Measurements from ENCODE around the gene TMEM151A. TPM values are rescaled to one million over a fixed set of nuclear protein-coding genes. Genes with fewer than 3 reads are reported as not detected.
A peak's percentile ranks its signal among the peaks of the same experiment; 100 is the strongest.

TMEM151A gene
- total and polyA plus RNA-seq, 7 donors: 0.27 to 0.36 (median 0.36) TPM; not detected in 4

DNA sequence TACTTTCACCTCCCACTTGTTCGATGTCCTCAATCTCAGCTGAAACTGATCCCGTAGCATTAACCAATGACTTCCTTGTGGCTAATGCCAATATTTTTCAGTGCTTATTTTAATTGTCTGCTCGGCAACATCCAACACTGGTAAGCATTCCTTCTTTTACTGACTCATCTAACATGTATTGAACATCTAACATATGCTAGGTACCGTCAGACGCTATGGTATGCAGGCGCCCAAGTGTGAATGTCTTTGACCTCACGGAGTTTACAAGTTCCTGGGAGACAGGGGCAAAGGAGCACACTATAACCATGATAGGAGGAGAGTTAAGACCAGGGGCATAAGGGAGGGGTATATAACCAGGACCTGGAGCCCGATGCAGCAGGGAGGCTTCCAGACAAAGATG is 51.5 kb downstream of the TMEM151A start:
- intact Hi-C loops (cut with DNase I): no loop called here
- Histone ChIP-seq H3K9me3 (no peaks in the 10 kb centered on the region), H3K4me1 (peaks cover 4 to 39% (median 37%) of the 10 kb centered on the region in 4 donors), H3K4me3 (no peak overlapping the region), H3K36me3 (peaks cover 10 to 47% (median 29%) of the 10 kb centered on the region in 4 donors), H3K27me3 (no peaks in the 10 kb centered on the region), H3K27ac (no peak overlapping the region)
- TF ChIP-seq, protein P1, sequence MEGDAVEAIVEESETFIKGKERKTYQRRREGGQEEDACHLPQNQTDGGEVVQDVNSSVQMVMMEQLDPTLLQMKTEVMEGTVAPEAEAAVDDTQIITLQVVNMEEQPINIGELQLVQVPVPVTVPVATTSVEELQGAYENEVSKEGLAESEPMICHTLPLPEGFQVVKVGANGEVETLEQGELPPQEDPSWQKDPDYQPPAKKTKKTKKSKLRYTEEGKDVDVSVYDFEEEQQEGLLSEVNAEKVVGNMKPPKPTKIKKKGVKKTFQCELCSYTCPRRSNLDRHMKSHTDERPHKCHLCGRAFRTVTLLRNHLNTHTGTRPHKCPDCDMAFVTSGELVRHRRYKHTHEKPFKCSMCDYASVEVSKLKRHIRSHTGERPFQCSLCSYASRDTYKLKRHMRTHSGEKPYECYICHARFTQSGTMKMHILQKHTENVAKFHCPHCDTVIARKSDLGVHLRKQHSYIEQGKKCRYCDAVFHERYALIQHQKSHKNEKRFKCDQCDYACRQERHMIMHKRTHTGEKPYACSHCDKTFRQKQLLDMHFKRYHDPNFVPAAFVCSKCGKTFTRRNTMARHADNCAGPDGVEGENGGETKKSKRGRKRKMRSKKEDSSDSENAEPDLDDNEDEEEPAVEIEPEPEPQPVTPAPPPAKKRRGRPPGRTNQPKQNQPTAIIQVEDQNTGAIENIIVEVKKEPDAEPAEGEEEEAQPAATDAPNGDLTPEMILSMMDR (IDR thresholded peaks at IDR 0.05): no peak
- no peak for TF ChIP-seq POLR2AphosphoS5 (IDR thresholded peaks at IDR 0.05)
- TF ChIP-seq EP300 (IDR thresholded peaks at IDR 0.05): no peak
- no peak for TF ChIP-seq POLR2A (IDR thresholded peaks at IDR 0.05)
- WGBS, 2 donors: 93% methylated on average over 8 of the region's 8 CpGs
- peak; percentile 34 for DNase-seq

GRCh38 chr11:66344550-66345315 is 53.0 kb downstream of the TMEM151A start, which contains the start of gene BRMS1:
BRMS1 (minus strand) TSS chr11:66345104; CDS start chr11:66342234, 2,870 bp downstream.
- no peaks in the 10 kb centered on the region for H3K9me3 ChIP-seq
- intact Hi-C loops (cut with DNase I): loop anchor here (1.0 to 5.0 kb wide), 2 partner anchors 32 to 43 kb away; no protein-coding TSS in a partner anchor
- DNase-seq: peak; percentile 99
- TF ChIP-seq, protein P1 (IDR thresholded peaks at IDR 0.05): peak in 3 of 4 experiments; percentile 6 to 42 (median 12)
- TF ChIP-seq EP300 (IDR thresholded peaks at IDR 0.05): peak in 1 of 4 donors; percentile 41
- TF ChIP-seq POLR2AphosphoS5 (IDR thresholded peaks at IDR 0.05): peak; percentile 85 to 96 (median 95)
- TF ChIP-seq POLR2A (IDR thresholded peaks at IDR 0.05): peak; percentile 78 to 87
- H3K27ac ChIP-seq: peak within 1 kb of the TSS; percentile 85 to 91 (median 87)
- peaks cover 4 to 41% (median 40%) of the 10 kb centered on the region in 4 donors for H3K4me1 ChIP-seq
- H3K27me3 ChIP-seq: no peaks in the 10 kb centered on the region
- peak within 1 kb of the TSS; percentile 82 to 97 (median 90) for H3K4me3 ChIP-seq
- H3K36me3 ChIP-seq: peaks cover 10 to 31% (median 21%) of the 10 kb centered on the region in 4 donors
- 0% methylated on average over 59 of the region's 59 CpGs for WGBS, 2 donors

DNA sequence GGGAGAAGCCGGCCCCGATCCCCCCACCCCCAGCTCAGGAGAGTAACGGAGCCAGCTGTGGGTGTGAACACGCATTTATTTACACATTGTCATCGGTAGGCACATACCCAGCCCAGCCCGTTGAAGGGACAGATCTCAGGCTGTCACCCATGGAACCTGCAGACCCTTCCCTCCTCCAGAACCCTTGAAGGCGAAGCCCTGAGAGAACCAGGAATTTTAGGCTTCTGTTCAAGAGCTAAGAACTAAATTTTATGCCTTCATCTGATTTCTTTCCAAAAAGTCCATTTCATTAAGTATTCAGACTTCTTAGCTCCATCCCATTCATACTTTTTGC is 53.6 kb downstream of the TMEM151A start:
- H3K4me3 ChIP-seq: peak overlapping the region; percentile 82 to 97 (median 90)
- 2 to 11% methylated on average over 7 of the region's 7 CpGs for WGBS, 2 donors
- intact Hi-C loops (cut with DNase I): loop anchor here (1.0 to 5.0 kb wide), 2 partner anchors 33 to 42 kb away; no protein-coding TSS in a partner anchor

More for the DNA sequence above, 53.6 kb downstream of the TMEM151A start:
- no peaks in the 10 kb centered on the region for H3K9me3 ChIP-seq
- DNase-seq: no peak
- TF ChIP-seq POLR2AphosphoS5 (IDR thresholded peaks at IDR 0.05) (no peak), POLR2A (IDR thresholded peaks at IDR 0.05) (no peak)
- TF ChIP-seq, protein P1 (IDR thresholded peaks at IDR 0.05): no peak
- H3K27ac ChIP-seq: peak overlapping the region; percentile 85 to 91 (median 87)
- peaks cover 4 to 41% (median 40%) of the 10 kb centered on the region in 4 donors for H3K4me1 ChIP-seq
- peaks cover 10 to 26% (median 17%) of the 10 kb centered on the region in 4 donors for H3K36me3 ChIP-seq
- H3K27me3 ChIP-seq: no peaks in the 10 kb centered on the region

Other genes starting within 250 kb of the TMEM151A start
- not detected for gene GAL3ST3, start 242.7 kb upstream of the TMEM151A start, total RNA-seq
- under 1 TPM in 1 of 3 donors, not detected in 2; 0.04 TPM for gene GAL3ST3, start 242.7 kb upstream of the TMEM151A start, polyA plus RNA-seq
- 100 to 1,000 TPM in 2 of 4 donors, 10 to 100 TPM in 2; 75.5 to 122 (median 102) TPM for gene SF3B2, start 239.5 kb upstream of the TMEM151A start, total RNA-seq
- 100 to 1,000 TPM in 1 of 3 donors, 10 to 100 TPM in 2; 71.7 to 119 (median 91.9) TPM for gene SF3B2, start 239.5 kb upstream of the TMEM151A start, polyA plus RNA-seq
- gene PACS1, start 221.6 kb upstream of the TMEM151A start, total RNA-seq: 10 to 100 TPM; 16.3 to 75.9 (median 26.5) TPM
- 10 to 100 TPM in 1 of 3 donors, 1 to 10 TPM in 2; 2.1 to 28.0 (median 5.4) TPM for gene PACS1, start 221.6 kb upstream of the TMEM151A start, polyA plus RNA-seq
- gene KLC2, start 34.2 kb upstream of the TMEM151A start, total RNA-seq: 10 to 100 TPM; 16.1 to 29.9 (median 24.1) TPM
- 10 to 100 TPM in 1 of 3 donors, 1 to 10 TPM in 2; 5.4 to 20.5 (median 6.5) TPM for gene KLC2, start 34.2 kb upstream of the TMEM151A start, polyA plus RNA-seq
- gene RAB1B, start 23.3 kb upstream of the TMEM151A start, total RNA-seq: 10 to 100 TPM; 65.4 to 93.7 (median 77.3) TPM
- gene RAB1B, start 23.3 kb upstream of the TMEM151A start, polyA plus RNA-seq: 100 to 1,000 TPM; 196 to 286 (median 243) TPM
- 1 to 10 TPM in 1 of 4 donors, not detected in 3; 1.7 TPM for gene CNIH2, start 13.7 kb upstream of the TMEM151A start, total RNA-seq
- under 1 TPM in 1 of 3 donors, not detected in 2; 0.63 TPM for gene CNIH2, start 13.7 kb upstream of the TMEM151A start, polyA plus RNA-seq
- 10 to 100 TPM; 43.5 to 72.4 (median 61.9) TPM for gene YIF1A, start 2.8 kb upstream of the TMEM151A start, total RNA-seq
- gene YIF1A, start 2.8 kb upstream of the TMEM151A start, polyA plus RNA-seq: 100 to 1,000 TPM in 1 of 3 donors, 10 to 100 TPM in 2; 30.3 to 104 (median 45.0) TPM
- 10 to 100 TPM in 2 of 4 donors, 1 to 10 TPM in 2; 5.8 to 26.3 (median 13.0) TPM for gene CD248, start 25.1 kb downstream of the TMEM151A start, total RNA-seq
- gene CD248, start 25.1 kb downstream of the TMEM151A start, polyA plus RNA-seq: 10 to 100 TPM in 1 of 3 donors, 1 to 10 TPM in 2; 1.2 to 13.7 (median 3.0) TPM
- 1 to 10 TPM in 3 of 4 donors, under 1 TPM in 1; 0.68 to 6.1 (median 2.4) TPM for gene RIN1, start 44.5 kb downstream of the TMEM151A start, total RNA-seq
- gene RIN1, start 44.5 kb downstream of the TMEM151A start, polyA plus RNA-seq: 10 to 100 TPM in 1 of 3 donors, 1 to 10 TPM in 2; 2.4 to 10.2 (median 3.2) TPM
- 10 to 100 TPM; 20.2 to 36.2 (median 24.9) TPM for gene BRMS1, start 53.2 kb downstream of the TMEM151A start, total RNA-seq
- gene BRMS1, start 53.2 kb downstream of the TMEM151A start, polyA plus RNA-seq: 10 to 100 TPM; 65.4 to 81.8 (median 72.1) TPM
- 10 to 100 TPM; 41.4 to 43.5 (median 43.1) TPM for gene B4GAT1, start 55.7 kb downstream of the TMEM151A start, total RNA-seq
- gene B4GAT1, start 55.7 kb downstream of the TMEM151A start, polyA plus RNA-seq: 10 to 100 TPM in 1 of 3 donors, 1 to 10 TPM in 2; 4.2 to 17.4 (median 4.8) TPM
- gene SLC29A2, start 79.9 kb downstream of the TMEM151A start, total RNA-seq: under 1 TPM; 0.41 to 0.99 (median 0.63) TPM
- gene SLC29A2, start 79.9 kb downstream of the TMEM151A start, polyA plus RNA-seq: 10 to 100 TPM in 1 of 3 donors, 1 to 10 TPM in 2; 2.4 to 28.0 (median 2.5) TPM
- 1 to 10 TPM in 1 of 4 donors, under 1 TPM in 3; 0.49 to 2.5 (median 0.83) TPM for gene NPAS4, start 129.1 kb downstream of the TMEM151A start, total RNA-seq
- gene NPAS4, start 129.1 kb downstream of the TMEM151A start, polyA plus RNA-seq: under 1 TPM in 1 of 3 donors, not detected in 2; 0.19 TPM
- gene MRPL11, start 147.0 kb downstream of the TMEM151A start, total RNA-seq: 10 to 100 TPM; 54.2 to 77.8 (median 61.3) TPM
- 100 to 1,000 TPM in 1 of 3 donors, 10 to 100 TPM in 2; 60.6 to 110 (median 70.3) TPM for gene MRPL11, start 147.0 kb downstream of the TMEM151A start, polyA plus RNA-seq
- 10 to 100 TPM; 16.9 to 26.4 (median 23.0) TPM for gene PELI3, start 175.0 kb downstream of the TMEM151A start, total RNA-seq
- 1 to 10 TPM; 5.0 to 6.0 (median 5.3) TPM for gene PELI3, start 175.0 kb downstream of the TMEM151A start, polyA plus RNA-seq
- 10 to 100 TPM in 1 of 4 donors, 1 to 10 TPM in 3; 5.1 to 15.5 (median 9.4) TPM for gene DPP3, start 188.5 kb downstream of the TMEM151A start, total RNA-seq
- 10 to 100 TPM; 33.0 to 86.5 (median 66.6) TPM for gene DPP3, start 188.5 kb downstream of the TMEM151A start, polyA plus RNA-seq
- gene BBS1, start 218.7 kb downstream of the TMEM151A start, total RNA-seq: 10 to 100 TPM; 50.2 to 91.4 (median 57.8) TPM
- gene BBS1, start 218.7 kb downstream of the TMEM151A start, polyA plus RNA-seq: 10 to 100 TPM in 1 of 3 donors, 1 to 10 TPM in 2; 7.8 to 19.0 (median 9.0) TPM